ENCODE measurements around the gene SF3B3. TPM values are rescaled to one million over a fixed set of nuclear protein-coding genes. Genes with fewer than 3 reads are reported as not detected.

The SF3B3 gene
- total RNA-seq, 1 experiment from 2014 or later: 326 TPM

DNA sequence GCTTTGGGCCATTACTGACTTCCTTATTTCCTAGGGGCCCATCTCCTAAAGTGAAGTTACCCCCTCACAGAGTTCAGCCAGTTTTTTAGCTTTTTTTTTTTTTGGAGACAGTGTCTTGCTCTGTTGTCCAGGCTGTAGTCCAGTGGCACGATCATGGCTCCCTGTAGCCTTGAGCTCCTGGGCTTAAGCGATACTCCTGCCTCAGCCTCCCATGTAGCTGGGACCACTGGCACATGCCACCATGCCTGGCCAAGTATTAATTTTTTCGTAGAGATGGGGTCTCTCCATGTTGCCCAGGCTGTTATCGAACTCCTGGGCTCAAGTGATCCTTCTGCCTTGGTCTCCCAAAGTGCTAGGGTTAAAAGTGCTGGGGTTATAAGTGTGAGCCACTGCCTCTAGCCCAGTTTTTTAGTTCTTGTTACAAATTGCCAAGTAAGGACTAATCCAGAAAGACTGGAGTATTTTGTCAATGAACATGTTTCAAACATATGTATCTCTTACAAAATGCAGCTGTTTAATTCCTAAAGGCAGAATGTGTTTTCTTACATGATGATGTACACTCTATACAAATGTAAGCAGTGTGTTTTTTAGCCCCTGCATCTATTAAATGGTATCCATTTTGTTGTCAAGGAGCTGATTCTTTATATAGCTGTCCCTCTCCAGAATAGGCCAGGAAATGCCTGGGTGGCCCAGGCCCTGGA, 73.7 kb downstream of the SF3B3 start:
- no peaks in the 10 kb centered on the region for H3K9me3 ChIP-seq (ENCODE audit: insufficient read depth, low read depth)
- ChIA-PET POLR2A (ENCODE audit: unreplicated experiment) (no interaction called here), CTCF (interaction anchor here (0.6 kb wide), 1 partner anchor 217 kb away, joined by 5 read pairs; no protein-coding TSS in a partner anchor)
- no peak for TF ChIP-seq EZH2 (IDR thresholded peaks at IDR 0.05; ENCODE audit: low read depth)
- TF ChIP-seq, protein P1, sequence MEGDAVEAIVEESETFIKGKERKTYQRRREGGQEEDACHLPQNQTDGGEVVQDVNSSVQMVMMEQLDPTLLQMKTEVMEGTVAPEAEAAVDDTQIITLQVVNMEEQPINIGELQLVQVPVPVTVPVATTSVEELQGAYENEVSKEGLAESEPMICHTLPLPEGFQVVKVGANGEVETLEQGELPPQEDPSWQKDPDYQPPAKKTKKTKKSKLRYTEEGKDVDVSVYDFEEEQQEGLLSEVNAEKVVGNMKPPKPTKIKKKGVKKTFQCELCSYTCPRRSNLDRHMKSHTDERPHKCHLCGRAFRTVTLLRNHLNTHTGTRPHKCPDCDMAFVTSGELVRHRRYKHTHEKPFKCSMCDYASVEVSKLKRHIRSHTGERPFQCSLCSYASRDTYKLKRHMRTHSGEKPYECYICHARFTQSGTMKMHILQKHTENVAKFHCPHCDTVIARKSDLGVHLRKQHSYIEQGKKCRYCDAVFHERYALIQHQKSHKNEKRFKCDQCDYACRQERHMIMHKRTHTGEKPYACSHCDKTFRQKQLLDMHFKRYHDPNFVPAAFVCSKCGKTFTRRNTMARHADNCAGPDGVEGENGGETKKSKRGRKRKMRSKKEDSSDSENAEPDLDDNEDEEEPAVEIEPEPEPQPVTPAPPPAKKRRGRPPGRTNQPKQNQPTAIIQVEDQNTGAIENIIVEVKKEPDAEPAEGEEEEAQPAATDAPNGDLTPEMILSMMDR (conservative IDR thresholded peaks at IDR 0.05): no peak
- H3K9me2 ChIP-seq (ENCODE audit: insufficient read depth): no peaks in the 10 kb centered on the region; the same call in 1 of the 2 replicates
- no peak overlapping the region for H2AFZ ChIP-seq
- BruUV-seq (replicated peaks): no TSS peak
- H3K79me2 ChIP-seq (ENCODE audit: low read depth): no peaks in the 10 kb centered on the region
- H3K4me1 ChIP-seq (replicated peaks; ENCODE audit: insufficient read depth): peaks cover 2% of the 10 kb centered on the region; the same call in 1 of the 2 replicates
- no peak overlapping the region for H3K4me3 ChIP-seq
- peaks cover 7% of the 10 kb centered on the region; the same call in 1 of the 2 replicates for H3F3A ChIP-seq (ENCODE audit: insufficient read depth, low read depth)
- intact Hi-C loops (cut with micrococcal nuclease; ENCODE audit: unreplicated experiment): no loop called here
- H4K20me1 ChIP-seq (ENCODE audit: insufficient read depth): no peaks in the 10 kb centered on the region
- no peak overlapping the region for H3K4me2 ChIP-seq
- H3K36me3 ChIP-seq (ENCODE audit: low read depth): no peaks in the 10 kb centered on the region
- no peaks in the 10 kb centered on the region for H3K27me3 ChIP-seq (ENCODE audit: insufficient read depth, low read depth)
- no peak for DNase-seq
- no peak overlapping the region for H3K27ac ChIP-seq

DNA sequence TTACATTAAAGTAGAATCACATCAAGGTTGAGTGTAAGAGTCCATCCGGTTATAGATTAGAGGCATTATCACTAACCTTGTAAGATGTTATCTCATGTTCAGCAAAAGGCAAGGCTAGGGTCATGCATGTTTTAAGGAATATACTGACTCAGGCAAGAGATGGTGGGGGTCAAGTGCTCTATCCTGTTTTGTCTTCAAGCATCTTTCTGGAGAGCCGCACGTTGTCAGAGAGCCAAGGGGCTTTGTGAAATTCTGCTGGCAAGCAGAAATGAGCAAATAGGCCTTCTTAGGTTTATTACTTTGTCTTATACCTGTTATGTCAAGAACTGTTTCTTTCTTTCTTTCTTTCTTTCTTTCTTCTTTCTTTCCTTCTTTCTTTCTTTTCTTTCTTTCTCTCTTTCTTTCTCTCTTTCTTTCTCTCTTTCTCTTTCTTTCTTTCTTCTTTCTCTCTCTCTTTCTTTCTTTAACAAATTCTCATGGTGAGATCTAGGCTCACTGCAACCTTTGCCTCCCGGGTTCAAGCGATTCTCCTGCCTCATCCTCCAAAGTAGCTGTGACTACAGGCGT, 75.4 kb downstream of the SF3B3 start:
- Histone ChIP-seq H3K27ac (no peak overlapping the region), H3F3A (ENCODE audit: insufficient read depth, low read depth) (peaks cover under 1% of the 10 kb centered on the region; the same call in 1 of the 2 replicates), H3K9me2 (ENCODE audit: insufficient read depth) (no peaks in the 10 kb centered on the region), H3K36me3 (ENCODE audit: low read depth) (no peaks in the 10 kb centered on the region), H4K20me1 (ENCODE audit: insufficient read depth) (no peaks in the 10 kb centered on the region), H3K4me2 (no peak overlapping the region), H2AFZ (no peak overlapping the region), H3K9me3 (ENCODE audit: insufficient read depth, low read depth) (no peaks in the 10 kb centered on the region), H3K4me3 (no peak overlapping the region), H3K79me2 (ENCODE audit: low read depth) (no peaks in the 10 kb centered on the region), H3K27me3 (ENCODE audit: insufficient read depth, low read depth) (no peaks in the 10 kb centered on the region), H3K4me1 (replicated peaks; ENCODE audit: insufficient read depth) (no peaks in the 10 kb centered on the region)
- CTCF ChIA-PET: no interaction called here
- BruUV-seq (replicated peaks): no TSS peak
- DNase-seq: no peak
- POLR2A ChIA-PET (ENCODE audit: unreplicated experiment): no interaction called here
- no peak for TF ChIP-seq EZH2 (IDR thresholded peaks at IDR 0.05; ENCODE audit: low read depth)
- TF ChIP-seq, protein P1 (conservative IDR thresholded peaks at IDR 0.05): no peak
- intact Hi-C loops (cut with micrococcal nuclease; ENCODE audit: unreplicated experiment): no loop called here

DNA sequence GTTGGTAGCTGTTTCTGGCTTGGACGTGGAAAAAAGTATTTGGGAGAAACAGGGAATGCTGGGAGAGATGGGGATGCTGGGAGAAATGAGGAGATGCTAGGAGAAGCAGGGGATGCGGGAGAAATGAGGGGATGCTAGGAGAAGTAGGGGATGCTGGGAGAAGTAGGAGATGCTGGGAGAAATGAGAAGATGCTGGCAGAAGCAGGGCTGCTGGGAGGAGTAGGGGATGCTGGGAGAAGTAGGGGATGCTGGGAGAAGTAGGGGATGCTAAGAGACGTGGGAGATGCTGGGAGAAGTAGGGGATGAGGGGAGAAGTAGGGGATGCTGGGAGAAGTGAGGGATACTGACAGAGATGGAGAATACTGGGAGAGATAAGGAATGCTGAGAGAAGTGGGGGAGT, 77.1 kb downstream of the SF3B3 start:
- ChIA-PET CTCF (no interaction called here), POLR2A (ENCODE audit: unreplicated experiment) (no interaction called here)
- no peaks in the 10 kb centered on the region for H3K79me2 ChIP-seq (ENCODE audit: low read depth)
- TF ChIP-seq, protein P1 (conservative IDR thresholded peaks at IDR 0.05): no peak
- BruUV-seq (replicated peaks): no TSS peak
- no peak overlapping the region for H3K4me3 ChIP-seq
- H4K20me1 ChIP-seq (ENCODE audit: insufficient read depth): no peaks in the 10 kb centered on the region
- no peaks in the 10 kb centered on the region for H3K27me3 ChIP-seq (ENCODE audit: insufficient read depth, low read depth)
- H3K4me2 ChIP-seq: no peak overlapping the region
- no peaks in the 10 kb centered on the region for H3K9me2 ChIP-seq (ENCODE audit: insufficient read depth)
- H3K9me3 ChIP-seq (ENCODE audit: insufficient read depth, low read depth): no peaks in the 10 kb centered on the region
- H3K4me1 ChIP-seq (replicated peaks; ENCODE audit: insufficient read depth): no peaks in the 10 kb centered on the region
- H3K36me3 ChIP-seq (ENCODE audit: low read depth): no peaks in the 10 kb centered on the region
- no peak for DNase-seq
- intact Hi-C loops (cut with micrococcal nuclease; ENCODE audit: unreplicated experiment): no loop called here
- H3K27ac ChIP-seq: no peak overlapping the region
- no peak overlapping the region for H2AFZ ChIP-seq
- no peaks in the 10 kb centered on the region for H3F3A ChIP-seq (ENCODE audit: insufficient read depth, low read depth)

Measured in PC-9 (cell line).